Measurements from ENCODE around the gene MIS12. TPM values are rescaled to one million over a fixed set of nuclear protein-coding genes. Genes with fewer than 3 reads are reported as not detected.

MIS12 gene
- total RNA-seq, 1 donor from 2014 or later = 13.2 TPM

DNA sequence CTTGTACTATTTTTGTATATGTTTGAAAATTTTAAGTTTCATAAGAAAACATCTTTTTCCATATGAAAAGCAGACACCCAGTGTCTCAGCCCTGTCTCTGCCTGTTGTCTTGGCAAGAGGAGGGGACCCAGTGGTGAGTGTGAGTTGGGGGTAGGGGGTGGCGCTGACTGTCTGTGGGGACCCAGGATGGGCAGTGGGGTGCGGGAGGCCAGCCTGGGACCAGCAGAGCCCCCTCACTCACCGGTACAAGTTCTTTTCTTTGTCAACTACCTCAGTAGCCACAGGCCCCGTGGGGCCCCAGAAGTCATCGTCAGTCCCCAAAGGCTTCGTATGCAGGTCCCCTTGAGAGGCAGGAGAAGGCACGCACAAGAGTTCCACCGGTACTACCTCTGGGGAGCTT is 46.2 kb downstream of the MIS12 start:
- no peak for DNase-seq (ENCODE audit: extremely low read depth, low read depth, low spot score)

DNA sequence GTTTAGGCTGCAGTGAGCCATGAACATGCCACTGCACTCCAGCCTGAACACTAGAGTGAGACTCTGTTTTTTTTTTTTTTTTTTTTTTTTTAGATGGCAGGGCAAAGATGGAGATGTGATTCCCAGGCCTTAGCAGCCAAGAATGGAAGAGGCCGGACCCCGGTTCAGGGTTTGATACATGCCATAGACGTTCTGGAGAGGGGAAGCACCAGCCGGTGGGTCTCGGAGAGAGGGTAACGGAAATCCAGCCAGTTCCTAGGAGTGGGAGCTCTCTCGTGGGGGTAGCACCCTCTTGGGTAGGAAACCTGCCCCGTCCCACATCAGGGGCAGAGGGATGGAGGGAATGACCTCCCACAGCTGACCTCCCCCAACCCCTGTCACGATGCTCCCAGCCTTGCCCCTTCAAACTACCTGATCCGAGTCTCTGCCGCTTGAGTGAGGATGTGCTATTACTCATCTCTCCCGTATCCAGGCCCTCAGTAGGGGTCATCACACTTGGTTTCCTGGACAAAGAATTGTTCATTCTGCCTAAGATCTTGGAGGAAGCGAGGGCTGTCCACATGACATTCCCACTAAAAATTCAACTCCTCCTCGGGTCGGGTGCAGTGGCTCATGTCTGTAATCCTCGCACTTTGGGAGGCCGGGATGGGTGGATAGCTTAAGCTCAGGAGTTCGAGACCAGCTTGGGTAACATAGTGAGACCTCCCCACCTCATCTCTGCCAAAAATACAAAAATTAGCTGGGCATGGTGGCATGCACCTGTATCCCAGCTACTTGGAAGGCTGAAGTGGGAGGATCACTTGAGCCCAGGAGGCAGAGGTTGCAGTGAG is 47.3 kb downstream of the MIS12 start:
- DNase-seq (ENCODE audit: extremely low read depth, low read depth, low spot score) = no peak

DNA sequence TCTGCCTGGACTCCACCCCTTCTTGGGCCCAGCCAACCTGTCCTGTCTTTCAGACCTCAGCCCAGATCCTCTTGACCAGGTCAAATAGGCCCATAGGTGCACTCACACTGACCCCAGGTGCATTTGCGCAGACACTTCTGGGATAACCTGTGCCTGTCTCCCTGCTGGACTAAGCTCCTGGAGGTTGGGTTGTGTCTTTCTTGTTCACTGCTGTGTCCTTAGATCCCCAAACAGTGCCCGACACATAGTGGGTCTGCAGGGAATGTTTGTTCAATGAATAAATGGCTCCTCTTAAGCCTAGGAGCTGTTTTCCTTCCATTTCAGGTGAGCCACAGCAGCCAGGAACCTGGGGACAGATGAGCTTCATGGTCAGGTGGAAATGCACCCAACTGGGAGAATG is 49.1 kb downstream of the MIS12 start:
- no peak for DNase-seq (ENCODE audit: extremely low read depth, low read depth, low spot score)

DNA sequence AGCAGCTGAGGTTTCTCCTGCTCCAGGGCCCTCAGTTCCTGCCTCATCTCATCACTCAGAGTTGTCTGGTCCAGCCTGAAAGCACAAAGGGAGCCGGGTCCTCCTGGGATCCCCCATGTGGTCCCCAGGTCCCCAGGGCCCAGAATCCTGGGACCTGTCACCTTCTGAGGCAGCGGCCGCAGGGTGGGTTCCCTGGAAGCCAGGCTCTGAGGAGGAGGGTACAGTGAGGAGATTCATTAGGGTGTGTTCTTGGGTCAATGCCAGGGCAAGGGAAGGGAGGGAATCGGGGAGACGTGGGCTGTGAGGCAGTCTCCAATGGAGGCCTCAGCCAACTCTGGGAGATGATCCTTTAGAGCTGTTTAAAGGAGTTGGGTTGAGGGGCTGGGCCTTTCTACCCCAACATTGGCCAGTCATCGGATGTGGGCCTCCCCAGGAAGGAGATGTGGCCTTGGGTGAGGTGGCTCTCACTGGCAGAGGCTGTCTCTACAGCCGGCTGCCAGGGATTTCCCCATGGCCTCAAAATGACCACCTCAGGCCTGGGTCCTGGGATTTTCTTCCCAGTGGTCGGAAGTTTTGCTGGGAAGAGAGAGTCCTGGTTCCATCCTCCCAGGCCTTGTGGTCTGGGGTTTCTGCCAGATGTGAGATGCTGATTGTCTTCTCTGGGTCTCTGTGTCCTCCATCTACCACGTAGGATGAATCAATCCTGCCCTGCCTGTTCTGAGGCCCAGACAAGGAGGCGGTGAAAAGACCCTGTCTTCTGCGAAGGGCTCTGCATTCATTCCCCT is 50.7 kb downstream of the MIS12 start:
- DNase-seq (ENCODE audit: extremely low read depth, low read depth, low spot score) = no peak

DNA sequence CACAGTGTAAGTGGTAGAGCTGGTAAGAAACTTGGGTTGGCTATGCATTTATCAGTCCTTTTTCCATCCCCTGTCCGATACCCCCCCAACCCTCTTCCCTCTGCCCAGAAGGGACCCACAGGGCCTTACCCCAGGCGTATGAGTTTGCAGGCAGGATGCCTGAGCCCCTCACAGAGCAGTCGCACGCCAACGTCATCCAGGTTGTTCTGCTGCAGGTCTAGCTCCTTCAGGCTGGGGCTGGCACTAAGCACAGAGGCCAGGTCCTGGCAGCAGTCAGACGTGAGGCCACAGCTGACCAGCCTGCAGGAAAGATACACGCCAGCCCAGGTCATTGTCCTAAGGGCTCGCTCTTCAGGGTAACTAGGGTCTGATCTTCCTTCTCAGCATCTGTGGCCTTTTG is 52.9 kb downstream of the MIS12 start:
- DNase-seq (ENCODE audit: extremely low read depth, low read depth, low spot score) = no peak

DNA sequence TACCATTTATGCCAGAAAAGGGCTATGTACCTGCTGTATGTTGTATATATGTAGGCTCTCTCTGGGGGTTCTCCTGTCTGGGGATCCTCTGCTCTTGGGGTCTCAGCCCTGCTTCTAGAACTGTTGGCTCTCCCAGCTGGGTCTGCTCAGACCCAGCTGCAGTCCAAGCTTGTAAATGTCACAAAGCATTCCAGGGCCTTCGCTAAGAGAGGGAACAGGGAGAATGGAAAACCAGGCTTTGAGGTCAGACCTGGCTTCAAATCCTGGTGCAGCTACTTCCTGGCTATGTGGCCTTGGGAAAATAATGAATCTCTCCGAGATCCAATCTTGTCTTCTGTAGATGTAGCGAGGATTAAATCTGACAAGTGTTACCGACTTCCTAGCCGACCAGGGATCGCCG is 54.0 kb downstream of the MIS12 start:
- no peak for DNase-seq (ENCODE audit: extremely low read depth, low read depth, low spot score)

Other genes with a start within 250 kb of the MIS12 start
- 33.7 and 48.5 TPM in 2 replicates for gene RABEP1, start 204.3 kb upstream of the MIS12 start, total RNA-seq
- 57.9 and 78.1 TPM in 2 replicates for gene NUP88, start 66.9 kb upstream of the MIS12 start, total RNA-seq
- gene RPAIN, start 66.4 kb upstream of the MIS12 start, total RNA-seq = 34.3 and 54.5 TPM in 2 replicates
- gene C1QBP, start 47.4 kb upstream of the MIS12 start, total RNA-seq = 166 and 196 TPM in 2 replicates
- gene DHX33, start 17.6 kb upstream of the MIS12 start, total RNA-seq = 14.1 and 16.0 TPM in 2 replicates
- 45.2 and 55.9 TPM in 2 replicates for gene DERL2, start 388 bp upstream of the MIS12 start, total RNA-seq
- gene NLRP1, start 97.9 kb downstream of the MIS12 start, total RNA-seq = 36.0 and 51.7 TPM in 2 replicates

Data from glomerular endothelial cell (primary cell).